Activated naive CD4-positive, alpha-beta T cell treated with anti-CD3 and anti-CD28 coated beads, Interleukin-2, amount 50 U/mL, for 16 hours (primary cell): ENCODE results near the gene MSRB3.
"Not testable (repeated sequence)": the region's sequence is repeated elsewhere in the genome, so short reads cannot be mapped to it uniquely, and the experiment has no call there.

Source experiments
- DNase-seq: peaks from one replicate; pipeline ENCODE4 v3.0.0-alpha.2; 2020

The MSRB3 gene

GRCh38 chr12:65278576-65279368 is at the start of gene MSRB3:
Gene MSRB3, plus strand, starts transcription at chr12:65278683. Its CDS starts 29,897 bp downstream, at chr12:65308580.
- peak; percentile 25 for DNase-seq

GRCh38 chr12:65229441-65229840 is 49.0 kb upstream of the MSRB3 start:
- DNase-seq: no peak

GRCh38 chr12:65232476-65233077 is 45.9 kb upstream of the MSRB3 start:
- no peak for DNase-seq

GRCh38 chr12:65237153-65237552 is 41.3 kb upstream of the MSRB3 start:
- no peak for DNase-seq

- no peak for DNase-seq
These were observed 39.9 kb upstream of the MSRB3 start for GRCh38 chr12:65238609-65239008.

- no peak for DNase-seq
These were observed 29.5 kb upstream of the MSRB3 start for GRCh38 chr12:65248656-65249633.

GRCh38 chr12:65252515-65252914 is 26.0 kb upstream of the MSRB3 start:
- no peak for DNase-seq

- DNase-seq: no peak
These were observed 20.5 kb upstream of the MSRB3 start for GRCh38 chr12:65257986-65258385.

- no peak for DNase-seq
These were observed 19.0 kb upstream of the MSRB3 start for GRCh38 chr12:65259501-65259900.

GRCh38 chr12:65263777-65264176 is 14.7 kb upstream of the MSRB3 start:
- DNase-seq: no peak

GRCh38 chr12:65266408-65266807 is 12.1 kb upstream of the MSRB3 start:
- DNase-seq: no peak

- no peak for DNase-seq
These were observed 8.9 kb upstream of the MSRB3 start for GRCh38 chr12:65269603-65270002.

- no peak for DNase-seq
These were observed 3.7 kb upstream of the MSRB3 start for GRCh38 chr12:65274602-65275272.

GRCh38 chr12:65275627-65276026 is 2.9 kb upstream of the MSRB3 start:
- no peak for DNase-seq

- no peak for DNase-seq
These were observed 1.5 kb upstream of the MSRB3 start for GRCh38 chr12:65276916-65277530.

GRCh38 chr12:65277994-65278575 is 398 bp upstream of the MSRB3 start:
- no peak for DNase-seq

- DNase-seq: no peak
These were observed 1.1 kb downstream of the MSRB3 start for GRCh38 chr12:65279369-65280112.

GRCh38 chr12:65280306-65280705 is 1.8 kb downstream of the MSRB3 start:
- no peak for DNase-seq

- DNase-seq: no peak
These were observed 4.4 kb downstream of the MSRB3 start for GRCh38 chr12:65282840-65283239.

- not testable (repeated sequence) for DNase-seq
These were observed 7.0 kb downstream of the MSRB3 start for GRCh38 chr12:65285532-65285931.

- no peak for DNase-seq
These were observed 8.9 kb downstream of the MSRB3 start for GRCh38 chr12:65287426-65287825.
